Parietal lobe (tissue), 1 donor: ENCODE data around the gene PSMA6. TPM values are rescaled to one million over a fixed set of nuclear protein-coding genes. Genes with fewer than 3 reads are reported as not detected.

Experiments
- total RNA-seq: library from RNA; depleted of rRNA; stranded (reverse); fragments of >200 nt; gene quantifications from one replicate; pipeline ENCODE4 v1.2.3, GENCODE V29; 2014

PSMA6 gene
- 146 TPM for total RNA-seq

GRCh38 chr14:35292051-35292769 is at the start of gene PSMA6:
PSMA6 (plus strand) TSS chr14:35292382; CDS start chr14:35292477, 95 bp downstream.

Other genes starting within 250 kb of the PSMA6 start
- gene FAM177A1, start 246.1 kb upstream of the PSMA6 start, total RNA-seq, result 41.6 TPM
- 62.9 TPM for gene PPP2R3C, start 170.4 kb upstream of the PSMA6 start, total RNA-seq
- gene PRORP, start 169.8 kb upstream of the PSMA6 start, total RNA-seq, result 30.4 TPM
- 32.9 TPM for gene NFKBIA, start 112.4 kb downstream of the PSMA6 start, total RNA-seq
- not detected for gene INSM2, start 241.8 kb downstream of the PSMA6 start, total RNA-seq